Stimulated activated naive CD8-positive, alpha-beta T cell treated with anti-CD3 and anti-CD28 coated beads, Interleukin-15, amount 100 ng/mL, for 72 hours (primary cell): ENCODE data around the gene DENND11.

Experiments
- ATAC-seq: fragments of 150-1000 bp; cut with Tn5 transposase; 2 replicates; pipeline ENCODE4 v1.10.0; 2021; ENCODE audit warnings: mild to moderate bottlenecking, moderate library complexity
- DNase-seq, 2 donors: peaks; one replicate each; pipeline ENCODE4 v3.0.0; 2021 to 2022
- H3K27ac Mint-ChIP-seq, 2 donors: one replicate each; pipeline ENCODE4 v1.8.0; 2022; ENCODE audit warnings: mild to moderate bottlenecking in 2 of 2, mixed read lengths in 2 of 2, moderate library complexity in 2 of 2
- H3K27me3 Mint-ChIP-seq: one replicate; pipeline ENCODE4 v1.8.0; 2022; ENCODE audit warnings: mixed read lengths
- H3K4me1 Mint-ChIP-seq: one replicate; pipeline ENCODE4 v1.8.0; 2022; ENCODE audit warnings: mild to moderate bottlenecking, mixed read lengths
- H3K4me3 Mint-ChIP-seq, 2 donors: one replicate each; pipeline ENCODE4 v1.8.0; 2022; ENCODE audit warnings: mild to moderate bottlenecking in 2 of 2, mixed read lengths in 2 of 2, moderate library complexity in 1 of 2
- H3K9me3 Mint-ChIP-seq, 2 donors: one replicate each; pipeline ENCODE4 v1.8.0; 2022; ENCODE audit warnings: mixed read lengths in 2 of 2

DENND11 gene

GRCh38 chr7:141714571-141714970 is 12.6 kb upstream of the DENND11 start:
- Mint-ChIP-seq H3K27ac (no peak overlapping the region), H3K9me3 (no peaks in the 10 kb centered on the region), H3K4me3 (no peak overlapping the region), H3K4me1 (no peaks in the 10 kb centered on the region), H3K27me3 (no peaks in the 10 kb centered on the region)
- DNase-seq, result no peak
- no peak for ATAC-seq

GRCh38 chr7:141713890-141714289 is 11.9 kb upstream of the DENND11 start:
- no peaks in the 10 kb centered on the region for H3K27me3 Mint-ChIP-seq
- no peaks in the 10 kb centered on the region for H3K4me1 Mint-ChIP-seq
- no peak overlapping the region for H3K4me3 Mint-ChIP-seq
- no peak for ATAC-seq
- no peak overlapping the region for H3K27ac Mint-ChIP-seq
- H3K9me3 Mint-ChIP-seq, result no peaks in the 10 kb centered on the region
- DNase-seq, result no peak

DNA sequence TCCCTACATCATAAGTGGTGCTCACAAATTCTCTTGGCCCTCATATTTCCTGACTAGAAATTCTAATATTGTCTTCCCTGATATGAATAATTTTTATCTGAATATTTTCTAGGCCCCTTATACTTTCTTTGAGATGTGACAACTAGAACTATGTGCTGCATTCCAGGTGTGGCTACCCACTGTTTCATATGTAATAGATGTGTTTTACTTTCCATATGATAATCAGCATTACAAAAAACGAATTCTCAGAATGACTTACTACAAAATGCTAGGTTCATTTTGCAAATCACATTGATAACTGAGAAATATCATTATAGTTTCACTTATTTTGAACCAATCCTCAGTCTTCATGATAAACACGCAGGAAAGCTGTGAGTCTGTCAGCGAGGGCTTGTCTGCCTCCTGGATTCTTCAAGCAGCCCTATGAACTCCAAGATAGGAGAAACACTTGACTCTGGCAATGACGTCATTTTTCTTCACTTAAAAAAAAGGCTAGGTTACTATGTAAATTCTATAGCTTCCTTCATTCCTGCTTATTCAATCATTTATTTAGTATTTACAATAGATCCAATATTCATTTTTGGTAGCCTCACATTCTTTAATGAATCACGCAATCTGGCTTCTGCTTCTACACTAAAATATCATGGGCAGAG is 10.8 kb upstream of the DENND11 start:
- Mint-ChIP-seq H3K27me3 (no peaks in the 10 kb centered on the region), H3K4me1 (no peaks in the 10 kb centered on the region), H3K27ac (no peak overlapping the region), H3K4me3 (no peak overlapping the region), H3K9me3 (no peaks in the 10 kb centered on the region)
- no peak for DNase-seq
- ATAC-seq, result no peak

DNA sequence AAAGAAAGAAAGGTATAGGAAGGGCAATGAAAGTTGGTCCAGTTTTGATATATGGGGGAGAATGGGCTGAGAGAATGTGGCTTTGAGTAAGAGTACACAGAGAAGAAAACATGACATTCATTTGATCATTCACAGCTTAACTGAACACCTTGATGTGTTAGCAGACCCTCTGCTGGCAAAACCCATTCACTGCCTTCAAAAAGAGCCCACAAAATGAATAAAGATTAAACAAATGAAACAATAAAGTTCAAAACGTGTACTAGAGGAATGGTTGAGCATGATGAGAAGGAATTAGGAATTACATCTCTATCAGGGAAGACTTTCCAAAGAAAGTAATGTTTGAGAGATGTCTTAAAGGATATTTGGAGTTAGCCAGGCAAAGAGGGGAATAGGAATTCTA is 8.3 kb upstream of the DENND11 start:
- no peaks in the 10 kb centered on the region for H3K27me3 Mint-ChIP-seq
- no peaks in the 10 kb centered on the region for H3K9me3 Mint-ChIP-seq
- H3K4me3 Mint-ChIP-seq, result no peak overlapping the region
- ATAC-seq (no peak), DNase-seq (no peak)
- no peaks in the 10 kb centered on the region for H3K4me1 Mint-ChIP-seq
- peak overlapping the region in 1 of 2 donors; percentile 10 for H3K27ac Mint-ChIP-seq

- no peak overlapping the region for H3K27ac Mint-ChIP-seq
- H3K9me3 Mint-ChIP-seq, result no peaks in the 10 kb centered on the region
- H3K27me3 Mint-ChIP-seq, result no peaks in the 10 kb centered on the region
- no peaks in the 10 kb centered on the region for H3K4me1 Mint-ChIP-seq
- H3K4me3 Mint-ChIP-seq, result no peak overlapping the region
- ATAC-seq (no peak), DNase-seq (no peak)
Observed at GRCh38 chr7:141709749-141710148, 7.8 kb upstream of the DENND11 start.

DNA sequence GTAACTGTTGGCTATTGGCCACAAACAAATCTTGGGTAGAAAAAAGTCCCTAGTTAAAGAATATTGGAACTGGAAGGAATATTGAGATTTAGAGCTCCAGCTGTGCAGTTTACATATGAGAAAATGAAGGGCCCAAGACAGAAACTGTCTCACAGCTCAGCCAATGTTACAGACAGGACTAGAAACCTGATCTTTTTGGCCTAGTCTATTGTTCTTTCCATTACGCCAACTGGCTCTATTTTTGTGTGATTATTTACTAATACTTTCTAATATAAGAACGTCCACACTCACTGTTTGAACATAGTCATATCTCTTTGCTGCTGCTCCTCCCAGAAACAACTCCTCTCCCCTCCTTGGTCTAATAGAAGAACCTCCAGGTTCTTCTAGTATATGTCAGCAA is 7.4 kb upstream of the DENND11 start:
- Mint-ChIP-seq H3K9me3 (no peaks in the 10 kb centered on the region), H3K27me3 (no peaks in the 10 kb centered on the region), H3K4me1 (no peaks in the 10 kb centered on the region), H3K4me3 (no peak overlapping the region), H3K27ac (no peak overlapping the region)
- ATAC-seq (no peak), DNase-seq (no peak)

GRCh38 chr7:141708351-141708750 is 6.4 kb upstream of the DENND11 start, which contains the start of gene WEE2:
WEE2 (plus strand) TSS chr7:141708353; CDS start chr7:141708759, 406 bp downstream.
- no peak within 1 kb of the TSS for H3K27ac Mint-ChIP-seq
- DNase-seq (no peak), ATAC-seq (no peak)
- no peaks in the 10 kb centered on the region for H3K4me1 Mint-ChIP-seq
- H3K27me3 Mint-ChIP-seq, result peaks cover 5% of the 10 kb centered on the region
- no peaks in the 10 kb centered on the region for H3K9me3 Mint-ChIP-seq
- H3K4me3 Mint-ChIP-seq, result no peak within 1 kb of the TSS

- ATAC-seq, result no peak
- Mint-ChIP-seq H3K9me3 (no peaks in the 10 kb centered on the region), H3K27me3 (peaks cover 9% of the 10 kb centered on the region), H3K4me1 (peaks cover 7% of the 10 kb centered on the region), H3K27ac (no peak overlapping the region), H3K4me3 (no peak overlapping the region)
- DNase-seq, result no peak
Observed at GRCh38 chr7:141706239-141707064, 4.5 kb upstream of the DENND11 start.

- H3K27ac Mint-ChIP-seq, result no peak overlapping the region
- H3K4me3 Mint-ChIP-seq, result no peak overlapping the region
Observed at GRCh38 chr7:141704741-141705140, 2.8 kb upstream of the DENND11 start.

GRCh38 chr7:141704112-141704511 is 2.1 kb upstream of the DENND11 start:
- Mint-ChIP-seq H3K4me3 (no peak overlapping the region), H3K9me3 (no peaks in the 10 kb centered on the region), H3K27me3 (peaks cover 9% of the 10 kb centered on the region), H3K27ac (no peak overlapping the region), H3K4me1 (peaks cover 26% of the 10 kb centered on the region)
- no peak for DNase-seq
- ATAC-seq, result no peak

More at GRCh38 chr7:141704741-141705140, 2.8 kb upstream of the DENND11 start:
- Mint-ChIP-seq H3K9me3 (no peaks in the 10 kb centered on the region), H3K27me3 (peaks cover 9% of the 10 kb centered on the region), H3K4me1 (peaks cover 20% of the 10 kb centered on the region)
- ATAC-seq, result no peak
- DNase-seq, result no peak

GRCh38 chr7:141702892-141703291 is 926 bp upstream of the DENND11 start:
- H3K27me3 Mint-ChIP-seq, result peaks cover 9% of the 10 kb centered on the region
- peaks cover 38% of the 10 kb centered on the region for H3K4me1 Mint-ChIP-seq
- no peak overlapping the region for H3K4me3 Mint-ChIP-seq
- no peak for DNase-seq
- H3K9me3 Mint-ChIP-seq, result no peaks in the 10 kb centered on the region
- no peak for ATAC-seq
- no peak overlapping the region for H3K27ac Mint-ChIP-seq

DNA sequence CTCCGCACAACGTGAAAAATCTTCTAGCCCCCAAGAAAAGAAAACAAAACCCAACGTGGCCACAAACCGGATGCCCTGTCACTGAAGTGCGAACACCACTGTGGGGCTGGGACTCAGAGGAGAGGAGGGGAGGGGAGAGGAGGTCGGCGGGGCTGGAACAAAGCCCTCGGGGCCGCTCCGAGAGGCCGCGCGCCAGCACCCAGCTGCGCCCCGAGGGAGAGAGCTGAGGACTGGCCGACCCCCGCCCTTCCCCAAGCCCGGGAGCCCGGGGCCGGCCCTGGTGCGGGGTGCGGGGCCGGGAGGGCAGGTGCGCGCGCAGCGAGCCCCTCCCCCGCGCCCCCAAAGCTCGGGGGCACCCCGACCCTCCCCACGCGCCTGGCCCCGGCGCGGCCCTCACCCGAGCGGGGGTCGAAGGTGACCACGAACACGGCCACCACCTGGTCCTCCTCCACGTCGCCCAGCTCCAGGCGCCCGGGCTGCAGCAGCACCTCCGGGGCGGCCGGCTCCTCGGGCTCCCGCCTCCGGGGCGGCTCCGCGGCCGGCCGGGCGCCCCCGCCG is 398 bp downstream of the DENND11 start:
- H3K4me3 Mint-ChIP-seq, result peak overlapping the region; percentile 73 to 80
- H3K27me3 Mint-ChIP-seq, result peaks cover 9% of the 10 kb centered on the region
- H3K9me3 Mint-ChIP-seq, result no peaks in the 10 kb centered on the region
- ATAC-seq (peak; percentile 92), DNase-seq (peak; percentile 70 to 80)
- peak overlapping the region in 1 of 2 donors; percentile 77 for H3K27ac Mint-ChIP-seq
- peaks cover 51% of the 10 kb centered on the region for H3K4me1 Mint-ChIP-seq

- Mint-ChIP-seq H3K4me3 (peak overlapping the region; percentile 73 to 80), H3K27ac (peak overlapping the region; percentile 1 to 9), H3K27me3 (peaks cover 9% of the 10 kb centered on the region), H3K4me1 (peaks cover 57% of the 10 kb centered on the region), H3K9me3 (no peaks in the 10 kb centered on the region)
- no peak for DNase-seq
- no peak for ATAC-seq
Observed at GRCh38 chr7:141700848-141701371, 1.1 kb downstream of the DENND11 start.

DNA sequence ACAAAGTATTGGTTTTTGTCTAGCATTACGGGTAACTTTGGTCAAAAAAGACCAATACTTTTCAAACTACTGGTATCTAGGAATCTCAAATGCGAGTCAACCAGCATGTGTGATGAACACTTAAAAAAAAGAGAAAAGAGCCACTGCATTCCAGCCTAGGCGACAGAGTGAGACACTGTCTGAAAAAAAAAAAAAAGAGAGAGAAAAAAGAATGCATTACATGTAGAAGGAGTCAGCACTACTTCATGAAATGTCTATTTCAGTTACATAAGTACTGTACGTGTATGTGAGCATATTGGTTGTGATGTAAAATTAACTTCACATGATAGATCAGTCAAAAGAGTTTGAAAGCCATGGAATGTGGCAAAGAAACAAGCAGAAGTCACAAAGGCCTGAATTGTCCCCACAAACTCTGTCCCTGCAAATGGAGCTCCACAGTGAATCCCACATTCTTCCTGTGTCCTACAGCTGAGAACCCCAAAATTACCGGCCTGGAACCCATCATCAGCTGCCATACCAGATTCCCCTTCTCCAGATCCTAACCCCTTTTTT is 1.6 kb downstream of the DENND11 start:
- Mint-ChIP-seq H3K27ac (peak overlapping the region; percentile 1 to 52), H3K4me1 (peaks cover 63% of the 10 kb centered on the region), H3K9me3 (no peaks in the 10 kb centered on the region), H3K4me3 (peak overlapping the region; percentile 73 to 80), H3K27me3 (peaks cover 9% of the 10 kb centered on the region)
- DNase-seq, result no peak
- ATAC-seq, result no peak

- DNase-seq (no peak), ATAC-seq (no peak)
- peak overlapping the region; percentile 73 to 80 for H3K4me3 Mint-ChIP-seq
- H3K27ac Mint-ChIP-seq, result no peak overlapping the region
- H3K9me3 Mint-ChIP-seq, result no peaks in the 10 kb centered on the region
- H3K4me1 Mint-ChIP-seq, result peaks cover 68% of the 10 kb centered on the region
- peaks cover 9% of the 10 kb centered on the region for H3K27me3 Mint-ChIP-seq
Observed at GRCh38 chr7:141699860-141700259, 2.1 kb downstream of the DENND11 start.
